AG08395 (cell line): ENCODE data around the gene SHROOM4.

Source experiments
- DNase-seq: peaks from one replicate; pipeline ENCODE4 v3.0.0; 2012; ENCODE audit warnings: mixed read lengths, low spot score

Gene SHROOM4

DNA sequence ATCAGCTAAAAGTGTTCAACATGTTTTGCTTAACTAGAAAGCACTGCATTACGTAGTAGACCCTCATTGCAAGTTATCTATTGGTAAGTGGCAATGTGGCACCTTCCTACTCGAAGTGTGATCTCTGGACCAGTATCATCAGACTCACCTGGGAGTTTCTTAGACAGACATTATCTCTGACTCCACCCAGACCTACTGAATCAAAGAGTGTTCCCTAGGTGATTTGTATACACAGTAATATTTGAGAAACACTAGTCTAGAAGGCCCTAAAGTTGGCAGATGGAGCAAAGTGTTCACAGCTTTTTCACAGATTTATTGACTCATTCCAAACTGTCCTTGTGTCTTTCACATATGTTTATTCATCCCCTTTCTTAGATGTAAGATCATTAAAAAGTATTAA, 35.7 kb downstream of the SHROOM4 start:
- DNase-seq = no peak

GRCh38 chrX:50776248-50776647, 37.7 kb downstream of the SHROOM4 start:
- no peak for DNase-seq

DNA sequence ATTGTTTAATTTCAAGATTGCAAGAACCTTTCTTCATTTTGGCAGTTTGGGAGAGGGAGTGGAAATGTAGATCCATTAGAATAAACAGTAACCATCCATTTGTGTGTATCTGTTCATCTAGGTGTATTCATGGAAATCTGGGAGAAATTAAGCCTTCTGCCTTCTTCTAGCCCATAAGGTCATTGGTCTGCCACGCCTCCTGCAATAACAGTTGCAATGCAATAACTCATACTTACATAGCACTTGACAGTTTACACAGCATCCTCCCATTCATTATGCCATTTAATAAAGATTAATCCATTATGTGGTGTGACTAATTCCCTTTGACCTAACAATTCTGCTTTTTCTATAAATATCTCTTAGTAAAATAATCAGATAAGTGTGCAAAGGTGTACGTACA, 42.6 kb downstream of the SHROOM4 start:
- no peak for DNase-seq

- DNase-seq = no peak
These were observed 43.3 kb downstream of the SHROOM4 start for GRCh38 chrX:50770702-50771101.

- no peak for DNase-seq
These were observed 44.5 kb downstream of the SHROOM4 start for GRCh38 chrX:50769389-50770063.

DNA sequence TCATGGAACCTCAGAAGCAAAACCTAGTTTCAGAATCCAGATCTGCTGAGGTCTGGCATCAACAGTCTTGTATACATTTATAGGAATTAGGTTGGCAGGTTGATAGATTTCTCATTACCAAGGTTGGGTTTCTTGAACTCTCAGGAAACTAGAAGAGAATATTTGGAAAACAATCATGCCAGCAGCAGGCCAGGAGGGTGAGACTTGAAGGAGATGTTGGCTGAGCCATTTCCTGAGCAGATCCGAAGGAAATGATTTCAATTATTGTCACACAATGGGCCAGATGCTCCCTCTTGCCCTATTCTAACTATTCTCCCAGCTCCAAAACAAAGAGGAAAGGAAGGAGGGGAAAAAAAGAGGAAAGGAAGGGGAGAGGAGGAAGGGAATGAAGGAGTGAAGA, 45.2 kb downstream of the SHROOM4 start:
- no peak for DNase-seq

GRCh38 chrX:50765986-50766385, 48.0 kb downstream of the SHROOM4 start:
- no peak for DNase-seq

GRCh38 chrX:50762578-50762977, 51.4 kb downstream of the SHROOM4 start:
- DNase-seq = no peak

DNA sequence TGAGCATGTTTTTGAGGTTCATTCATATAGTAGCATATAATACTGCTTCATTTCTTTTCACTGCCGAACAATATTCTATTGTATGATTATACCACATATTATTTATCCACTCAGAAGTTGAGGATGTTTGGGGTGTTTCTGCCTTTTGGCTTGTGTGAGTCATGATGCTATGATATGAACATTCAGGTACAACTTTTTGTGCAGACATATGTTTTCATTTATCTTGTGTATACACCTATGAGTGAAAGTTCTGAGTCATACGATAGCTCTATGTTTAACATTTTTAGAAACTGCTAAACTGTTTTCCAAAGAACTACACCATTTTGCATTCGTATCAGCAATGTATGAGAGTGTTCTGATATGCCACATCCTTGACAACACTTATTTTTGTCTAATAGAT, 57.7 kb downstream of the SHROOM4 start:
- DNase-seq = no peak

- DNase-seq = no peak
These were observed 62.9 kb downstream of the SHROOM4 start for GRCh38 chrX:50751091-50751490.

- peak; percentile 45 for DNase-seq
These were observed 66.5 kb downstream of the SHROOM4 start for GRCh38 chrX:50747471-50747900.

- no peak for DNase-seq
These were observed 77.3 kb downstream of the SHROOM4 start for GRCh38 chrX:50736656-50737055.

GRCh38 chrX:50726296-50726695, 87.7 kb downstream of the SHROOM4 start:
- DNase-seq = no peak

- no peak for DNase-seq
These were observed 88.7 kb downstream of the SHROOM4 start for GRCh38 chrX:50725310-50725709.

- no peak for DNase-seq
These were observed 91.0 kb downstream of the SHROOM4 start for GRCh38 chrX:50723006-50723405.

DNA sequence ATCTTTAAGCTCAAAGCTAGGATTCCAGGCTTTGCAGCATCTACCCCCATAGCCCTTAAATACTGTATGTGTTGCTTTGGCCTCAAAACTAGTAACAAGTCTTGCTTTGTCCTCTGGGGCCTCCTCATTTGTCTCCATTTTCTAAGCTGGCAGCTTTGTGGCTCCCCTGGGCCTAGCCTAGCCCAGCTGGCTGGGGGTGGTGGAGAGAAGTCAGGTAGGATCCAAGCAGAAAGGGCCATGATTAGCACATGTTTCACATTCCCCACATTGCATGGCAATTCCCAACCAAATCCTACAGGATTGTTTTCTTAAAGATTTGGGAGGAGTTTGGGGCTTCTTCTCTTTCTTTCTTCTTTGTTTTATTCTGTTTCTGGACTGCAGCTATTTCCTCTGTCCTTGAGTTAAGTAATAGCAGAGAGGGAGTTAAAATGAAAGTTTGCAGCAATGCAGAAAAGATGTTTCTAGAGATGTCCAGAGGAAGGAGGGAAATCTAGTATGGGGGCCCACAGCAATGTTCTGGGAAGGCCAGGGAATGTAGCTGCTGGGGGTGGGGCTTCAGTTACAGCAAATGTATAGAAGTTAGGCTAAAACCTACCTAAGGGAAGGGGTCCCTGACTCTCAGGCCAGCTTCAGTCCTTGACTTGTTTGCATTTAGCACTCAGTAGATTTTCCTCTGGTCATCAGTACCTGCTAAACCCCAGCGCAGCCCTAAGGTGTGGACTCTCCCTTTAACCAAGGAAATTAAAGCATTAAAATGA, 92.1 kb downstream of the SHROOM4 start:
- no peak for DNase-seq

- DNase-seq = no peak
These were observed 94.4 kb downstream of the SHROOM4 start for GRCh38 chrX:50719614-50720013.

DNA sequence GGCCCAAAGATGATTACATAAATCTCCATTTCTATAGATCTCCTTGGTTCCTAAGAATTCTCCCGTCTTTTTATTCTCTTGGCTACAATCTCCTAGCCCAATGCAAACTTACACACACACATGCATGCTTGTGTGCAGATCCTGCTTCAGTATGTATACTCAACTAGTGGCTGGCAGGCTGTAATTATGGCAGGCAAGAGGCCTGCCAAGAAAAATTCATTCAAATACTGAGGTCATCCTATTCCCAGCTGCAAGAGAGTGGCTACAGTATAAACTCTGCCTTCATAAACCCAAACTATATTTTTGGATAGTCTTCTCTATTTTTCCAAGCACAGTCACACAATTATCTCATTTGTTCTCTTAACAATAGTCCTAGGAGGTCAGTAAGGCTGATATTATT, 95.2 kb downstream of the SHROOM4 start:
- DNase-seq = no peak

DNA sequence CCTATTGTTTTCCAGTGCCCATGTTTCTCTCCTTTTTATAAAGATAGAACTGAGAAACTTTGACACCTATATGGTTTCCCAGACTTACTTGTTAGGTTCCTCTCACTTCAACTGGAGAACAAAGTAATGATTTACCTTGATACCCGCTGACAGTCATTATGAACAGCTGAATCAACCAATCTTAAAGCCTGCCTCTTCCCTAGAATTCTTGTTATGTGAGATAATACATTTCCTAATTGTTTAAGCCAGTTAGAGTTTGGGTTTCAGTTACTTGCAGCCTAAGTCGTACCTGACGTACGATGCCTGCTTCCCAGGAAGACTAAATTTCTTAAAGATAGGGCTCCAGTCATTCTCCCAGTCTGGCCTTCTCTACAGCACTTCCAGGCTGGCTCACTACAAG, 97.3 kb downstream of the SHROOM4 start:
- no peak for DNase-seq

GRCh38 chrX:50712777-50713176, 101.2 kb downstream of the SHROOM4 start:
- no peak for DNase-seq

DNA sequence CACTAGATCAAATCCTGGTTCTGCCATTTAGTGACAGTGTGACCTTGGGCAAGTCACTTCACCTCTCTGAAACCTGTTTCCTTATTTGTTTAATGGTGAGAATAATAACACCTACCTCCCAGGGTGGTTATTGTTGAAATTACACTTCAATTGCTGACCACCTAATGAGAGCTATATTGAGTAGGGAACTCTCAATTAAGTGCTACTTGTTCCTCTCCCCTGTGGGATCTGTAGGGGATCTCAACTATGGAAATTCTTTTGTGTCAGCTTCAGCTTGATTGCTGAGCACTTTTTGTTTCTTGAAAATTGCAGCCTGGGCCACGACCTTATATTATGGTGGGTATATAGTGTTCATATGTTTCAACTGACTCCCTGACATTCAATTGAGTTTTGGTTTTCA, 102.1 kb downstream of the SHROOM4 start:
- no peak for DNase-seq

DNA sequence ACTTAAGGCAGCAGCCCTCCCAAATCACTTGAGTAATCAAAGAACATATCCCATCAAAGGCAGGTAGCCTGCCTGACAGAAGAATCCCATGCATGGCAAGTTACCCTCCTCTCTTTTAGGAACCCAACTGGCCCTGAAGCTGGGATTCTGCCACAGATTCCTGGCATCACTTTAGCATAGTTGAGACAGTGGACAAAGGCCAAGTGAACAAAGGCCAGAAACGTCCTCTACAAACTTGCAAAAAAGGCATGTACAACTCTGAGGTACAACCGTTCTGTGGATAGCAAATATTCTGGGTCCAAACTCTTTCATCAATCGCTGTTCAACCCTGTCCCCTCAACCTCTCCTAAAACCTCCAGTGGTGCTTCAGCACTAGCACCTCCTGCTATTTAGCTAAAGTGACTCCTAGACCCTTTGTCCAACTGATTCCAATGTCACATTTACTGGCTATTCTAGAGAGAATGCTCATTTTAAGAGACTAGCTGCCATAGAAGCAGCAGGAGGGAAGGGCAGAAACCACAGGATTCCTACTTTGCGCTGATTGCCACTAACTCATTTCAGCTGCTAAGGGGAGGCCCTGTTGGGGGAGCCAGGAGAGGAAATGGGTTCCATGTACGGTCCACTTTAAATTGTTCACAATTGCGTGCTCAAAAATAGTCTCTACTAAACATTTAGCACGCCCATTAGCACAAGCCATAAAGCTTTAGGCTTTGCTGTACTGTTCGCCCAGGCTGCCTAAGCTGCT, 105.9 kb downstream of the SHROOM4 start:
- DNase-seq = peak; percentile 19

- DNase-seq = no peak
These were observed 106.6 kb downstream of the SHROOM4 start for GRCh38 chrX:50707405-50707804.
